Activated T-helper 9 cell treated with anti-CD3 and anti-CD28 coated beads, Interleukin-2, amount 50 U/mL, for 16 hours (primary cell): ENCODE measurements around the gene KRT86.

ENCODE experiments used
- DNase-seq: peaks from one replicate; pipeline ENCODE4 v3.0.0-alpha.2; 2020; ENCODE audit warnings: low read depth

The KRT86 gene

GRCh38 chr12:52356762-52357580, 82.5 kb downstream of the KRT86 start:
- DNase-seq, result no peak
